ENCODE data around the gene TMEM266.

- TF ChIP-seq EZH2phosphoT487 (IDR thresholded peaks at IDR 0.05; ENCODE audit: low read depth, severe bottlenecking, unreplicated experiment) (no peak), CTCF (IDR thresholded peaks at IDR 0.05; ENCODE audit: poor library complexity) (no peak), EZH2 (IDR thresholded peaks at IDR 0.05; ENCODE audit: borderline replicate concordance) (no peak)
Observed at GRCh38 chr15:76061700-76062099, 1.9 kb downstream of the TMEM266 start.

Data from hepatocyte (in vitro differentiated cells).